ENCODE data around the gene NPY.

NPY gene

GRCh38 chr7:24337180-24337579, 53.2 kb downstream of the NPY start:
- Histone ChIP-seq H2AFZ (ENCODE audit: low read length, unreplicated experiment) (no peak overlapping the region), H3K4me3 (ENCODE audit: low read depth, low read length) (no peak overlapping the region), H3K4me1 (ENCODE audit: control insufficient read depth, insufficient read depth, low read length, unreplicated experiment) (no peaks in the 10 kb centered on the region), H3K79me2 (ENCODE audit: control insufficient read depth, insufficient read depth, low read length, unreplicated experiment) (no peaks in the 10 kb centered on the region), H3K27ac (ENCODE audit: low read depth, low read length) (no peak overlapping the region), H3K36me3 (ENCODE audit: insufficient read depth, low read length) (no peaks in the 10 kb centered on the region), H3K27me3 (ENCODE audit: insufficient read depth, low read length) (peaks cover 9% of the 10 kb centered on the region)

GRCh38 chr7:24339575-24339974, 55.6 kb downstream of the NPY start:
- Histone ChIP-seq H2AFZ (ENCODE audit: low read length, unreplicated experiment) (no peak overlapping the region), H3K36me3 (ENCODE audit: insufficient read depth, low read length) (no peaks in the 10 kb centered on the region), H3K4me1 (ENCODE audit: control insufficient read depth, insufficient read depth, low read length, unreplicated experiment) (no peaks in the 10 kb centered on the region), H3K79me2 (ENCODE audit: control insufficient read depth, insufficient read depth, low read length, unreplicated experiment) (no peaks in the 10 kb centered on the region), H3K27ac (ENCODE audit: low read depth, low read length) (no peak overlapping the region), H3K27me3 (ENCODE audit: insufficient read depth, low read length) (peaks cover 9% of the 10 kb centered on the region), H3K4me3 (ENCODE audit: low read depth, low read length) (no peak overlapping the region)

- no peaks in the 10 kb centered on the region for H3K4me1 ChIP-seq (ENCODE audit: control insufficient read depth, insufficient read depth, low read length, unreplicated experiment)
- H3K27me3 ChIP-seq (ENCODE audit: insufficient read depth, low read length): peaks cover 9% of the 10 kb centered on the region
- no peak overlapping the region for H3K4me3 ChIP-seq (ENCODE audit: low read depth, low read length)
- H3K27ac ChIP-seq (ENCODE audit: low read depth, low read length): no peak overlapping the region
- H3K79me2 ChIP-seq (ENCODE audit: control insufficient read depth, insufficient read depth, low read length, unreplicated experiment): no peaks in the 10 kb centered on the region
- no peak overlapping the region for H2AFZ ChIP-seq (ENCODE audit: low read length, unreplicated experiment)
- no peaks in the 10 kb centered on the region for H3K36me3 ChIP-seq (ENCODE audit: insufficient read depth, low read length)
These were observed 56.7 kb downstream of the NPY start for GRCh38 chr7:24340727-24341126.

Data from ACC112 (cell line).